ENCODE results near the gene ERMAP. TPM values are rescaled to one million over a fixed set of nuclear protein-coding genes. Genes with fewer than 3 reads are reported as not detected.

Gene ERMAP
- total and polyA plus RNA-seq, 10 of the 15 experiments (the other 5 are each of a cell fraction or from before 2014, with no cell fraction given), result 1.4 to 6.8 (median 4.1) TPM

DNA sequence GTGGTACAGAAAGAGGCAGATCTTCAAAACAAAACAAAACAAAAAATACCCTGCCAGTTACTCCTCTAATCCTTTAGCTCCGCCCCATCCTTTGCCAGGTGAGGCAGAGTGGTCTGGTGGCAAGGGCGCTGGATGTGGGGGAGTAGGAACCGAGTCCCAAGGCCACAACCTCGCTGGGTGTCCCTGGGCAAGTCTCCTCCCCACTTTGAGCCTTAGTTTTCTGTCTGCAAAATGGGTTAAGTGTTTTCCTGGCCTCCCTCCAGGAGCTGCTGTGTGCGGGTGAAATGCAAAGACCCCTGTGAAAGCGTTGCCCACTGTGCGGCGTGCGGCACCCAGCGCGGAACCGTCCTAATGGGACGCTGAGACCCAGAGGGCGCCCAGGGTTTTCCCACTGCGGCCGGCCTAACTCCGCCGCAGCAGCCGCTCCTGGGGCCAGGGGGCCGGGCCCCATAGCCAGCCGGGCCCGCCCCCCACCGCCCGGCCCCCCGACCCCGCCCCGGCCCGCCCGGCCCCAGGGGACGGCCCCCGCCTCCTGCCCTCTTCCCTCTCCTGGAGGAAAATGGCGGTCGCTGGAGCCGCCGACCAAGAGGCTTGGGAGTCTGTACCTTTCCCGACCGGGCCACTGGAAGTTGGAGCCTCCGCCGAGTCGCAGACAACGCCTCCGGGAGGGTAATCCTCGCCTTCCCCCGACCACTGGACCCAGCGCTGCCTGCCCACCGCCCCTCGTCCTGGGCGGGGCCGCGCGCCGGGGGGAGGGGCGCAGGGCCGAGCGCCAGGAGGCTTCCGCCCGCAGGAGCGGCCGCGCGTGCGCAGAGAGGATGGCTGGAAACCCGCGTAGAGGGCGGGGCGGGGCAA lies at the start of gene ERMAP, which contains the start of gene SVBP (continued):
- TF ChIP-seq CBX3 (IDR thresholded peaks at IDR 0.05; ENCODE audit: borderline replicate concordance, low read depth), result no peak
- TF ChIP-seq BMI1 (IDR thresholded peaks at IDR 0.05; ENCODE audit: borderline replicate concordance), result no peak
- TF ChIP-seq, protein P1, sequence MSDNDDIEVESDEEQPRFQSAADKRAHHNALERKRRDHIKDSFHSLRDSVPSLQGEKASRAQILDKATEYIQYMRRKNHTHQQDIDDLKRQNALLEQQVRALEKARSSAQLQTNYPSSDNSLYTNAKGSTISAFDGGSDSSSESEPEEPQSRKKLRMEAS (IDR thresholded peaks at IDR 0.05; ENCODE audit: low read depth, low read length), result no peak; the same call in 1 of the 2 replicates
- TF ChIP-seq TCF3 (IDR thresholded peaks at IDR 0.05; ENCODE audit: borderline replicate concordance, insufficient read depth, low read depth, low read length), result no peak
- TF ChIP-seq POLR2A (IDR thresholded peaks at IDR 0.05; ENCODE audit: low read depth, low read length), result peak; percentile 90
- peak; percentile 59 to 75 for TF ChIP-seq IKZF2 (IDR thresholded peaks at IDR 0.05)
- TF ChIP-seq SMAD5 (IDR thresholded peaks at IDR 0.05; ENCODE audit: low read depth), result no peak
- TF ChIP-seq, protein P2, sequence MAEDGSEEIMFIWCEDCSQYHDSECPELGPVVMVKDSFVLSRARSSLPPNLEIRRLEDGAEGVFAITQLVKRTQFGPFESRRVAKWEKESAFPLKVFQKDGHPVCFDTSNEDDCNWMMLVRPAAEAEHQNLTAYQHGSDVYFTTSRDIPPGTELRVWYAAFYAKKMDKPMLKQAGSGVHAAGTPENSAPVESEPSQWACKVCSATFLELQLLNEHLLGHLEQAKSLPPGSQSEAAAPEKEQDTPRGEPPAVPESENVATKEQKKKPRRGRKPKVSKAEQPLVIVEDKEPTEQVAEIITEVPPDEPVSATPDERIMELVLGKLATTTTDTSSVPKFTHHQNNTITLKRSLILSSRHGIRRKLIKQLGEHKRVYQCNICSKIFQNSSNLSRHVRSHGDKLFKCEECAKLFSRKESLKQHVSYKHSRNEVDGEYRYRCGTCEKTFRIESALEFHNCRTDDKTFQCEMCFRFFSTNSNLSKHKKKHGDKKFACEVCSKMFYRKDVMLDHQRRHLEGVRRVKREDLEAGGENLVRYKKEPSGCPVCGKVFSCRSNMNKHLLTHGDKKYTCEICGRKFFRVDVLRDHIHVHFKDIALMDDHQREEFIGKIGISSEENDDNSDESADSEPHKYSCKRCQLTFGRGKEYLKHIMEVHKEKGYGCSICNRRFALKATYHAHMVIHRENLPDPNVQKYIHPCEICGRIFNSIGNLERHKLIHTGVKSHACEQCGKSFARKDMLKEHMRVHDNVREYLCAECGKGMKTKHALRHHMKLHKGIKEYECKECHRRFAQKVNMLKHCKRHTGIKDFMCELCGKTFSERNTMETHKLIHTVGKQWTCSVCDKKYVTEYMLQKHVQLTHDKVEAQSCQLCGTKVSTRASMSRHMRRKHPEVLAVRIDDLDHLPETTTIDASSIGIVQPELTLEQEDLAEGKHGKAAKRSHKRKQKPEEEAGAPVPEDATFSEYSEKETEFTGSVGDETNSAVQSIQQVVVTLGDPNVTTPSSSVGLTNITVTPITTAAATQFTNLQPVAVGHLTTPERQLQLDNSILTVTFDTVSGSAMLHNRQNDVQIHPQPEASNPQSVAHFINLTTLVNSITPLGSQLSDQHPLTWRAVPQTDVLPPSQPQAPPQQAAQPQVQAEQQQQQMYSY (CRISPR knock-in tag; IDR thresholded peaks at IDR 0.05), result no peak
- no peak for TF ChIP-seq ZSCAN29 (IDR thresholded peaks at IDR 0.05)
- TF ChIP-seq MXI1 (IDR thresholded peaks at IDR 0.05; ENCODE audit: low read depth, low read length), result no peak
- TF ChIP-seq USF1 (IDR thresholded peaks at IDR 0.05; ENCODE audit: borderline replicate concordance, extremely low read length, insufficient read depth, low read depth, low read length), result no peak
- peak; percentile 35; the same call in 1 of the 2 replicates for TF ChIP-seq NR2C1 (IDR thresholded peaks at IDR 0.05)
- peak; percentile 14 for TF ChIP-seq EED (IDR thresholded peaks at IDR 0.05; ENCODE audit: low read depth)
- TF ChIP-seq, protein P3, sequence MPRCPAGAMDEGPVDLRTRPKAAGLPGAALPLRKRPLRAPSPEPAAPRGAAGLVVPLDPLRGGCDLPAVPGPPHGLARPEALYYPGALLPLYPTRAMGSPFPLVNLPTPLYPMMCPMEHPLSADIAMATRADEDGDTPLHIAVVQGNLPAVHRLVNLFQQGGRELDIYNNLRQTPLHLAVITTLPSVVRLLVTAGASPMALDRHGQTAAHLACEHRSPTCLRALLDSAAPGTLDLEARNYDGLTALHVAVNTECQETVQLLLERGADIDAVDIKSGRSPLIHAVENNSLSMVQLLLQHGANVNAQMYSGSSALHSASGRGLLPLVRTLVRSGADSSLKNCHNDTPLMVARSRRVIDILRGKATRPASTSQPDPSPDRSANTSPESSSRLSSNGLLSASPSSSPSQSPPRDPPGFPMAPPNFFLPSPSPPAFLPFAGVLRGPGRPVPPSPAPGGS (IDR thresholded peaks at IDR 0.05; ENCODE audit: borderline replicate concordance, insufficient read depth, low read depth, low read length, poor library complexity, severe bottlenecking), result no peak
- peak; percentile 48; the same call in 1 of the 2 replicates for TF ChIP-seq SIN3A (IDR thresholded peaks at IDR 0.05; ENCODE audit: low read depth, low read length)
- TF ChIP-seq JUND (IDR thresholded peaks at IDR 0.05; ENCODE audit: low read depth, low read length), result no peak
- peak; percentile 27 for TF ChIP-seq RELA (IDR thresholded peaks at IDR 0.05; ENCODE audit: borderline replicate concordance, partially characterized antibody)
- no peak for TF ChIP-seq CBX5 (IDR thresholded peaks at IDR 0.05; ENCODE audit: low read depth)
- TF ChIP-seq MEF2A (IDR thresholded peaks at IDR 0.05; ENCODE audit: insufficient read depth, low read depth, low read length), result 0 out of 2 replicates have a peak, but pooled peaks have one; percentile 7
- no peak for TF ChIP-seq GABPA (IDR thresholded peaks at IDR 0.05; ENCODE audit: low read depth)
- no peak for TF ChIP-seq NFIC (IDR thresholded peaks at IDR 0.05; ENCODE audit: low read depth, low read length)
- no peak for TF ChIP-seq KLF5 (IDR thresholded peaks at IDR 0.05; ENCODE audit: partially characterized antibody)
- TF ChIP-seq FOXM1 (IDR thresholded peaks at IDR 0.05; ENCODE audit: low read depth, low read length), result no peak
- no peak; the same call in 1 of the 2 replicates for TF ChIP-seq TBL1XR1 (IDR thresholded peaks at IDR 0.05; ENCODE audit: low read depth, low read length)
- no peak for TF ChIP-seq TARDBP (IDR thresholded peaks at IDR 0.05; ENCODE audit: borderline replicate concordance)
- TF ChIP-seq MTA3 (IDR thresholded peaks at IDR 0.05; ENCODE audit: borderline replicate concordance, low read length), result no peak
